ENCODE data around the gene RBFOX2. TPM values are rescaled to one million over a fixed set of nuclear protein-coding genes. Genes with fewer than 3 reads are reported as not detected.

The RBFOX2 gene
- total and polyA plus RNA-seq, 2 of the 13 experiments (the other 11 are each of a cell fraction or from before 2014, with no cell fraction given), result 37.3 to 40.4 TPM

- no TSS peak for BruUV-seq (replicated peaks)
- no peaks in the 10 kb centered on the region for H4K20me1 ChIP-seq (ENCODE audit: insufficient read depth, low read length)
- TF ChIP-seq NFATC3 (CRISPR knock-in tag; IDR thresholded peaks at IDR 0.05) (no peak), ZNF770 (CRISPR knock-in tag; IDR thresholded peaks at IDR 0.05) (peak; percentile 89), CEBPB (IDR thresholded peaks at IDR 0.05; ENCODE audit: borderline replicate concordance, low read depth, low read length) (0 out of 2 replicates have a peak, but pooled peaks have one; percentile 11), SMC3 (IDR thresholded peaks at IDR 0.05; ENCODE audit: low read length) (no peak)
- H3K9me3 ChIP-seq (ENCODE audit: low read length), result no peaks in the 10 kb centered on the region
- no peak overlapping the region for H3K9ac ChIP-seq (ENCODE audit: insufficient read depth, low read depth, low read length)
- H3K4me1 ChIP-seq (ENCODE audit: insufficient read depth, low read length), result peaks cover 36% of the 10 kb centered on the region
- H3K36me3 ChIP-seq (replicated peaks in 1 of 2; ENCODE audit: control insufficient read depth in 1 of 2, insufficient read depth in 2 of 2, low read length in 2 of 2), result peaks cover 4 to 7% of the 10 kb centered on the region in 2 experiments; a peak in 4 of 5 replicates
- FAIRE-seq (no peak), DNase-seq (ENCODE audit: low spot score) (no peak), ATAC-seq (no peak)
- no peak overlapping the region for H3K4me3 ChIP-seq (replicated peaks in 1 of 3; ENCODE audit: insufficient read depth in 1 of 3, low read depth in 2 of 3, low read length in 3 of 3)
- no peaks in the 10 kb centered on the region for H3K27me3 ChIP-seq (ENCODE audit: control insufficient read depth in 1 of 2, insufficient read depth in 2 of 2, low read length in 2 of 2)
- intact Hi-C loops (cut with micrococcal nuclease; ENCODE audit: unreplicated experiment) (no loop called here), in situ Hi-C loops (cut with HindIII; ENCODE audit: extremely low pct_ligation_motif_present, low pct_unique_long_range_greater_than_20kb) (no loop called here)
- H3K27ac ChIP-seq (ENCODE audit: extremely low read length, insufficient read depth, low read length), result no peak overlapping the region
- H3K4me2 ChIP-seq (ENCODE audit: low read depth, low read length), result no peak overlapping the region
- ChIA-PET CTCF (ENCODE audit: low intra/inter-chr PET ratio, low total read pairs) (no interaction called here), POLR2A (interaction anchor here (0.7 kb wide), 1 partner anchor 545 kb away, joined by 3 read pairs; no protein-coding TSS in a partner anchor)
- H3K79me2 ChIP-seq (ENCODE audit: insufficient read depth, low read length), result peaks cover 3% of the 10 kb centered on the region
- 99% methylated on average over 3 of the region's 3 CpGs for whole genome bisulfite sequencing (ENCODE audit: low lambda C conversion rate)
- H2AFZ ChIP-seq (ENCODE audit: low read length), result no peak overlapping the region
Measured at GRCh38 chr22:35811670-35812069, 217.0 kb downstream of the RBFOX2 start.

- DNase-seq (ENCODE audit: low spot score), result peak; percentile 70
- BruUV-seq (replicated peaks), result no TSS peak
- no peak overlapping the region for H3K4me3 ChIP-seq (replicated peaks in 1 of 3; ENCODE audit: insufficient read depth in 1 of 3, low read depth in 2 of 3, low read length in 3 of 3)
- intact Hi-C loops (cut with micrococcal nuclease; ENCODE audit: unreplicated experiment) (no loop called here), in situ Hi-C loops (cut with HindIII; ENCODE audit: extremely low pct_ligation_motif_present, low pct_unique_long_range_greater_than_20kb) (no loop called here)
- H3K79me2 ChIP-seq (ENCODE audit: insufficient read depth, low read length), result no peaks in the 10 kb centered on the region
- peak overlapping the region; percentile 54 for H3K27ac ChIP-seq (ENCODE audit: extremely low read length, insufficient read depth, low read length)
- no peak overlapping the region for H2AFZ ChIP-seq (ENCODE audit: low read length)
- H3K27me3 ChIP-seq (ENCODE audit: control insufficient read depth in 1 of 2, insufficient read depth in 2 of 2, low read length in 2 of 2), result no peaks in the 10 kb centered on the region
- FAIRE-seq, result peak; percentile 18
- H4K20me1 ChIP-seq (ENCODE audit: insufficient read depth, low read length), result no peaks in the 10 kb centered on the region
- POLR2A ChIA-PET, result no interaction called here
- peak; percentile 48; the same call in 2 of the 3 replicates for ATAC-seq
- H3K9me3 ChIP-seq (ENCODE audit: low read length), result no peaks in the 10 kb centered on the region
- no peak overlapping the region for H3K9ac ChIP-seq (ENCODE audit: insufficient read depth, low read depth, low read length)
- 77% methylated on average over 9 of the region's 9 CpGs for WGBS (ENCODE audit: low lambda C conversion rate)
- CTCF ChIA-PET (ENCODE audit: low intra/inter-chr PET ratio, low total read pairs), result no interaction called here
- H3K4me1 ChIP-seq (ENCODE audit: insufficient read depth, low read length), result peaks cover 25% of the 10 kb centered on the region
- peaks cover 7% of the 10 kb centered on the region in 2 experiments; a peak in 4 of 5 replicates for H3K36me3 ChIP-seq (replicated peaks in 1 of 2; ENCODE audit: control insufficient read depth in 1 of 2, insufficient read depth in 2 of 2, low read length in 2 of 2)
- H3K4me2 ChIP-seq (ENCODE audit: low read depth, low read length), result no peak overlapping the region; the same call in 1 of the 2 replicates
- TF ChIP-seq CSRNP2 (CRISPR knock-in tag; conservative IDR thresholded peaks at IDR 0.05; ENCODE audit: low read depth) (no peak), LBX2 (CRISPR knock-in tag; IDR thresholded peaks at IDR 0.05; ENCODE audit: borderline replicate concordance) (no peak), ZNF33B (CRISPR knock-in tag; IDR thresholded peaks at IDR 0.05) (no peak), ZEB1 (IDR thresholded peaks at IDR 0.05; ENCODE audit: insufficient replicate concordance, low read depth) (no peak), CERS6 (CRISPR knock-in tag; IDR thresholded peaks at IDR 0.05) (no peak), FOXA3 (CRISPR knock-in tag; IDR thresholded peaks at IDR 0.05) (peak; percentile 29), ZNF17 (CRISPR knock-in tag; IDR thresholded peaks at IDR 0.05) (no peak), HINFP (CRISPR knock-in tag; IDR thresholded peaks at IDR 0.05; ENCODE audit: low read depth) (no peak)
Measured at GRCh38 chr22:35809816-35810215, 218.8 kb downstream of the RBFOX2 start.
